Transverse colon (tissue), 4 donors: Measurements from ENCODE around the gene THTPA.

ENCODE experiments used
- POLR2AphosphoS5 ChIP-seq, 3 donors: sonication (generic); formaldehyde crosslinking; IDR thresholded peaks; one replicate each; pipeline ENCODE4 v1.6.1; 2016; ENCODE audit warnings: antibody characterized with exemption in 3 of 3
- TF ChIP-seq, protein P1 (sequence below), 5 experiments: fragments of 200-600 bp in 3 of 5; fragments of 450-650 bp in 2 of 5; sonication (generic) in 3 of 5; IDR thresholded peaks; 1 replicate in 2 of 5; 2 replicates in 3 of 5; pipeline ENCODE4 v1.5.1; 2016 to 2017; ENCODE audit warnings: antibody characterized with exemption in 5 of 5, inconsistent platforms in 3 of 5, mild to moderate bottlenecking in 2 of 5, moderate library complexity in 1 of 5

DNA sequence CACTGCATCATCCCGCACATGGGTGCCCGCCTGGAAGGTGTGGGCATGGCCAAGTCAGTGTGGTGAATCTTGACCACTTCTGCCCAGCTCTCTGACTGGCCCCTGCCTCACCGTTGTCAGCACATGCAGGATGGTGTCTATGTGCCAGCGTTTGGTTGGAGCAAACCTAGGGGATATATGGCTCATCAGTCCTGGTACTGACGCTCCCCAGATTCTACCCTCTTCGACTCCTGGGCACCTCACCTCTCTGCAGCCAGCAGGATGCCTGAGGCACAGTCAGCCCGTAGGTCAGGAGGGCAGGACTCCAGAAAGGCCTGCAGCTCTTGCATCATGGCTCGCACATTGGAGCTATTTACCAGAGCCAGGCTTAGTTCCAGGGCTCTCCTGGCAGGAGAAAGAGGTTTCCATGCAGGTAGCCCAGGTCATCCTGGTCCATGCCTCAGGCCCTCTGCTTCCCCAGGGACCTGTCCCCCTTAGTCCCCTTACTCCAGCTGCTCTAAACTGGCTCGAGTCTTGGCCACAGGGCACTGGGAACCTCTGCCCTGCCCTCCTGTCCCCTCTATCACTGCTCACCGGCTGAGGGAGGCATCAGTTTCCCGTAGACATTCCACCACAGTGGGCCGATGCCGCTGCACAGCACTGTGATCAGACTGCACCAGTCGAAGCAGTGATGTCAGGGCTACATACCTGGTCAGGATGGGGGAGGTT lies 7.6 kb downstream of the THTPA start:
- TF ChIP-seq POLR2AphosphoS5 (IDR thresholded peaks at IDR 0.05) = no peak
- TF ChIP-seq, protein P1, sequence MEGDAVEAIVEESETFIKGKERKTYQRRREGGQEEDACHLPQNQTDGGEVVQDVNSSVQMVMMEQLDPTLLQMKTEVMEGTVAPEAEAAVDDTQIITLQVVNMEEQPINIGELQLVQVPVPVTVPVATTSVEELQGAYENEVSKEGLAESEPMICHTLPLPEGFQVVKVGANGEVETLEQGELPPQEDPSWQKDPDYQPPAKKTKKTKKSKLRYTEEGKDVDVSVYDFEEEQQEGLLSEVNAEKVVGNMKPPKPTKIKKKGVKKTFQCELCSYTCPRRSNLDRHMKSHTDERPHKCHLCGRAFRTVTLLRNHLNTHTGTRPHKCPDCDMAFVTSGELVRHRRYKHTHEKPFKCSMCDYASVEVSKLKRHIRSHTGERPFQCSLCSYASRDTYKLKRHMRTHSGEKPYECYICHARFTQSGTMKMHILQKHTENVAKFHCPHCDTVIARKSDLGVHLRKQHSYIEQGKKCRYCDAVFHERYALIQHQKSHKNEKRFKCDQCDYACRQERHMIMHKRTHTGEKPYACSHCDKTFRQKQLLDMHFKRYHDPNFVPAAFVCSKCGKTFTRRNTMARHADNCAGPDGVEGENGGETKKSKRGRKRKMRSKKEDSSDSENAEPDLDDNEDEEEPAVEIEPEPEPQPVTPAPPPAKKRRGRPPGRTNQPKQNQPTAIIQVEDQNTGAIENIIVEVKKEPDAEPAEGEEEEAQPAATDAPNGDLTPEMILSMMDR (IDR thresholded peaks at IDR 0.05) = no peak
